ENCODE measurements around the gene GNAO1.

Gene GNAO1

DNA sequence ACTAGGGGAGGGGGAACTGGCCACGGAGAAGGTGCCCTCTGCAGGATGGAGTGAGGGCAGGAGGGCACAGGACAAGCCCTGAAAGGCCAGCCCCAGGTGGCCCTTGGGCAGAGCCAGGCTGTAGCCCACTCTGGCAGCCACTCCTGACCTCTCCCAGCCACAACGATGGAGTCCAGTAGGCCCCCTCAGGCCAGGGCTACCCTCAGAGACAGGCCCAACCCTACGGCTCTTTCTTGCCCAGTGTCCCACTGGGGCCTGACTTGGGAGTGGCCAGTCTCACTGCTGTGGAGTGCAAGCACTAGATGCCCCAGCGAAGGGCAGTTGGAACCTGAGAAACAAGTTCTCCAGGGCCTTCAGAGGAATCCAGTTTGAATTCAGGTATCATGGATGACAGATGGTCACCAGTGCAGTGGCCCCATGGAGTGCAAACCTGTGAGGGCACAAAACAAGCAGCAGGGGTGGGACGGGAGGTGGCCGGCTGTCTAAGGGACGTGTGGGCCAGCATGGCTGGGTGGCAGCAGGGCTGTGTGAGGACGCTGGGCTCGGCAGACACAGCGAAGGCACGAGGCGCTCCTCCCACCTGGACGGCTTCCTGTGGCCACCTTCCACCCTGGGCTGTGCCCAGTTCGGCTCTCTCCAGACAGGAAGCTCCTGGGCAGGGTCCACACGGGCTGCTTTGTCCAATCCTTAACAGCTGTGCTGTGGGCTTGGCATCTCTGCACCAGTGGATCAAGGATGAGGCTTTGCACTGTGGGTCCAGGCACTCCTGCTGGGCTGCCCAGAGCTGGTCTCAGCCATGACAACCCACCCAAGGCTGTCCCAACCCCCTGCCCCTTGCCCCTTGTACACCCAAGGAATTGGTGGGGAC is 162.0 kb downstream of the GNAO1 start:
- DNase-seq: no peak

DNA sequence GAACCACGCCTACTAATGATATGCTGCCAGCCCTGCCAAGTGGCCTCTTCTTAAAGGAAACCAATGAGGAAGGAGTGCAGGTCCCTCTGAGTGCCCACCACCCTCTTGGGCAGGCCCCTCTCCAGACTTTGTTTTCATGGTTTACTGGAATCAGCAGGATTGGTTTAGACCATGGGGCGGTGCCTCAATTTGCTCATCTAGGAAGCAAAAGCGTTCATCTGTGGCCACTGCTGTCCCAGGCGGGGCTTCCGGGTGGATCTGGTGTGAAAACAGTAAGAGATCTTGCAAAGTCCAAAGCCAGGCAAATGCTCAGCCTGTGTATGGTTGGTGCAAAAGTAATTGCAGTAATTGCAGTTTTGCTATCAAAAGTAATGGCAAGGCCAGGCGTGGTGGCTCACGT is 162.7 kb downstream of the GNAO1 start:
- no peak for DNase-seq

GRCh38 chr16:56354746-56355145 is 163.5 kb downstream of the GNAO1 start:
- DNase-seq: no peak

- DNase-seq: no peak
Observed at GRCh38 chr16:56355221-56355620, 163.9 kb downstream of the GNAO1 start.

DNA sequence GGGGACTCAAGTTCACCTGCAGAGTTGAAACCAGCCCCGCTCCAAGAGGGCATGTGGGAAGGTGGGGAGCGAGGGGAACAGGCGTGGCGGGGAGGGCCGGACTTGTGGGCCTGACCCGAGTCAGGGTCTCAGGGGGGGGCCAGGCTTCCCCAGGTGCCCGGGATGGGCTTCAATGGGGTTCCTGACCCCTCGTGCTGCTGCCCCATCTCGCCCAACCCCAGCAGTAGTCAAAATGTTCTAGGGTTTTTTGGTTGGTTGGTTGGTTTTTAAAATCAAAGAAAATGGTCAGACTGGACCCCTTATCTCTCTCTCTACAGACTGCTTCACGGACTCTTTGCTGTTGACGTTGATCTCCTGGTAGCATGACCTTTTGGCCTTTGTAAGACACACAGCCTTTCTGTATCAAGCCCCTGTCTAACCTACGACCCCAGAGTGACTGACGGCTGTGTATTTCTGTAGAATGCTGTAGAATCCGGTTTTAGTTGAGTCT is 164.5 kb downstream of the GNAO1 start:
- no peak for DNase-seq

- peak; percentile 89 for DNase-seq
Observed at GRCh38 chr16:56356276-56357240, 165.3 kb downstream of the GNAO1 start.

- DNase-seq: peak; percentile 56
Observed at GRCh38 chr16:56357241-56357764, 166.0 kb downstream of the GNAO1 start.

DNA sequence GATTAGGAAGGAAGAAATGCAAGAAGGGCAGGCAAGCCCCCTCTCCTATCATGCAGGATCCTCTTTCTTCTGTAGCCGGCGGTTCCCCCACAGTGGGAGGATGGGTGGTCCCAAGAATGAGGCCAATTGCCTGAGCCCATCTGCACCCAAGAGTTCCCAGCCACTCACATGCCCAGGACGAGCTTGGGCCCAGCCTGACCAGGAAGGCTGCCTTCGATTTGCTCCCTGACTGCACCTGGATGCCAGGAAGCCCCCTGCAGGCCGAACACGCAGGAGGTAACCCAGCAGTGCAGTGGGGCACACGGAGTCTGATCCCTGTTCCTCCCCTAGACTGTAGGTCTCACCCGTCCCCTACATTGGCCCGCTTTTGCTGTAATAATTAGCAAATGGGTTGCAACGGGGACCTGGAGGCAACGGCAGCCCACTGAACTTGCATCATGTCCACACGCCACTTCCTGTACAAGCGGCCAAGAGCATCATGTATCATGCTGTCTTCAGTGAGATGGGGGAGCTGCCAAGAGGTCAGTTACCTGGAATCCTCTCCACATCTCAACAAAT is 166.6 kb downstream of the GNAO1 start:
- no peak for DNase-seq

DNA sequence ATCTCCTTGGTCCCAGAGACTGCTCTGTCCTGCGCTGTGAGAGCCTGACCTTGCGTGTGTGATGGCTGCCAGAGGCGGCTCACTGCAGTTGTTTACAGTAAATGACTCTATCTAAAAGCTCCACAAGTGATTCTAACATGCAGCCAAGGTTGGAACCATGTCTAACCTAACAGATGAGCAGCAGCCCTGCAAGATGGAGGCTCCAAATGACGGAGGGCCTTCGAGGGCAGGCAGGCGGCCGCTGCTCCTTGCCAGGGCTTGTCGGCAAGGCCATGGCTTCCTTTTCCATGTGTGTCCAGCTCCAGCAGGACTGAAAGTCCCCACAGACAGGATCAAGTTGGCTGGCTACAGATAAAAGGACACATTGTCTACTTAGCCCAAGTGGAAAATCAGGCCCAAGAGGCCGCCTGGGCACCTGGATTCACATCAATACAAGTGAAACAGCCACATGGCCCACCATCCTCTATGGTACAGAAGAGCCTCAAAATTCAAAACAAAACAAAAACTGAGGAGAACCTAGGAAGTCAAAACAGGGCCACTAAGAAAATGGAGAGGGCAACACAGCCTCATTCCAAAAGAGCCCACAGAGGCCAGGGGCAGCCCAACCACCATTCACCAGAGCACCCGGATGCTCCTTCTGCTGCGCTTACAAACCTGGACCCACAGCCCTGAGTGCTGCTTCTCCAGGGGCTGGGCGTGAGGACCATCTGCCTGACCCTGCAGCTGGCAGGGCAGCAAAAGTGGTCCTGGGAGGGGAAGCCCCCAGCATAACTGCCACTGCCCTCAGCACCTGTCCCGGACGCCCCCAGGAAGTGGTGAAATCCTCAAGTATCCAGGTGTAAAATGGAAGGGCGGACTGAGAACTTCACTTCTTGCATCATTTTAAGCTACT is 169.1 kb downstream of the GNAO1 start:
- no peak for DNase-seq

DNA sequence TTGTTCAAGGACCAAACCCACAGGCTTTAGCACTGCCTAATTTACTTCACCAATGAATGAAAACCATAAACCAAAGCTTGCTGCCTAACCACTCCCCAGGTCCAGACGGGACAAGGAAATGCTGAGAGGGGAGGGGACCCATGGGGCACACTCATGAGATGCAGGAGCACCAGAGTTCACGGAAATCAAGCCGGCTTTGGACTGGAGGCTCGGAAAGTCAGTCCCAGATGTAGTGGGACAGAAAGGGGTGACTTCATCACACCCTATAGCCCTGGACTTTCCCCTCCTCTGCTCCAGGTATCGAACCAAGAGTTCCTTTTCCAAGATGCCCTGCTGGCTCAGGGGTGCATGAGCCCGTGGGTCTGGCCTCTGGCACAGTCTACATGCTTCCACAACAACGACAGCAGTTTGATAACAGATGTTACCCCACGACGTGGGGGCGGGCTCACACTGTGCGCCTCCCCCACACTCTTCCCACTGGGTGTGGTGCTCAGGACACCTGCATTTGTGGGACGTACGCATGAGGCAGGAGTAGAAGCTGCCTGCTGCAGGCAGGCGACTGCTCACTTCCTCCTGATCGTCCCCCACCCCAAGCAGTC is 170.9 kb downstream of the GNAO1 start:
- DNase-seq: no peak

DNA sequence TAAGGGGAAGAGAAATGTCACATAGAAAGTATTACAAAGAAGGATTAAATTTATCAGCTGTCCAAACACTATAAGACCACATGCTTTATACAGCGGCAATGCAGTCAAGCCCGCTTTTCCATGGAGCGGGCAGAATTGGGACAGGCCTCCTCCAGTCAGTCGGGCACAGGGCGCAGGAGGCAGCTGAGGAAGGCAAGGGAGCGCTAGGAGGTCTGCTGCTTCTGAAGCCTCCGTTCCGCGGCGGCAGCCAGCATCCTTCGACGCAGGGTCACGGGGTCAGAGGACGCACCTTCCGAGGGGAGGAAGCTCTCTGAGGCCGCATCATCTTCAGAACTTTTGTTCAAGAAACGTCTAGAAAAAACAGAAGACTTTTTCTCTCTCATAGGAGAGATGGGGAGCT is 171.4 kb downstream of the GNAO1 start:
- no peak for DNase-seq

- DNase-seq: no peak
Observed at GRCh38 chr16:56363181-56363716, 172.0 kb downstream of the GNAO1 start.

DNA sequence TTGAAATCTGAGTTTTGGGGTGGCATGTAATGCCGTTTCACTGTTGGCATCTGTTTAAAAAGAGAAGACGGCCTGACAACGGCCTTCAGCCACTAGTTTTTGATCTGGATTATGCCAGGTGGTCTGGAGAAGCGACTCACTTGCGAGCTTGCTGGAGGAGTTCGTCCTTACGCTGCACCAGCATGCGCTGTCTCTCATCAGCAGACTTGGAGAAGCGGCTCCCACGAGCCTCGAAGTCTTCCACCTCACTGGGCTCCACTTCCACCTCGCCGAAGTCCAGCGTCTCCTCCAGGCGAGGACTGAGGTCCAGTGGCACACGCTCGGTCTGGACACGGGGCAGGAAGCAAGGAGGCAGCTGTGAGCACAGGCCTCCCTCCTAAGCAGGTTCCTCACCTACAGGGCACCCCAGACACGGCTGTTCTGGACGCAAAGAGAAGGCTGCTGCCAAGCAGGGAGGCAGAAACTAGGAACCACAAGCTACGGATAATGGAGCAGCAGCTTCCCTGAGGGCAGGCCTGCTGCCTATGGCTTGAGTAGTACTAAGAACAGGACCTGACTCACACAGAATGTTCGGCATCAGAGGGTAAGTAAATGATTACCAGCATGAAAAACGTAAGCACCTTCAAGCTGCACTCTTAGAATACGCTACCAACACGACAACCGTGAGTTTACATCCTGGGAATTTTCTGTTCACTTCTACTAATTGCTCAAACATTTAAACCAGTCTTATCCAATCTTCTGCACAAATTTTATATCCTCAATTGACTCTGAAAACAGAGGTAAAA is 172.7 kb downstream of the GNAO1 start:
- DNase-seq: no peak

DNA sequence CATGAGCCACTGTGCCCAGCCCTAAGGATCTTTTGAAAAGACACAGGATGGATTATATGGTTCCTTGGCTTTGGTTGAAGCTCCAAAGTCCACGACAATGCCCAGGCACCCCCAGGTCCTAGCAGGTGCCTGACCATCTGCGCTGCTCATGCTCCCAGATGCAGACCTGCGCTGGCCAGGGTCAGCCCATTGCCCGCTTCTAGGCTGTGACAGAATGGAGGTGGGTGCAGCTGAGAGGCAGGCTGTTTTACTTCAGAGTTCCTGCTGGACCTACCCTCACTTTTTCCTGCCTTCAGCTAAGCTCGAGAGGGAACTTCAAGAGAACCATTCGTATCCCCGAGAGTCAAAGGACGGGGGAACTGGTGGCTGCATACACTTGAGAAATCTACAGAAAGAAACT is 173.6 kb downstream of the GNAO1 start:
- DNase-seq: no peak

- no peak for DNase-seq
Observed at GRCh38 chr16:56365552-56365951, 174.3 kb downstream of the GNAO1 start.

DNA sequence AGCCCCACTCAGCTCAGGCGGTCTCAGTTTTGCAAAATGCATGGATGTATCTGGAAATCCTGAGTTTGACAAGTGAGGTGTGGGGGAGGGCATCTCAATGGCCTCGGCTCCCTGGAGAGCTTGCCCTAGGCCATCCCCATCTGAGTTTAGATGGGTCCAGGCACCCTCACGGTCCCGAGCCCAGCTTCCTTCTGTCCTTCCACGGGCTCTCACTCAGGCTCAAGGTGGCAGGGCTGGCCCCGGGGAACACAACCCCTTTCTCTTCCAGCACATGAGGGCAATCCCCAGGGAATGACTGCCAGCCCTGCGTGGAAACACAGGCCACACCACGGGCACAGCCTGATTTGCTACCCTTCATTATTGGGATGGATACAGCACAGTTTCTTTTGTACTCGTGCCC is 175.7 kb downstream of the GNAO1 start:
- DNase-seq: no peak

DNA sequence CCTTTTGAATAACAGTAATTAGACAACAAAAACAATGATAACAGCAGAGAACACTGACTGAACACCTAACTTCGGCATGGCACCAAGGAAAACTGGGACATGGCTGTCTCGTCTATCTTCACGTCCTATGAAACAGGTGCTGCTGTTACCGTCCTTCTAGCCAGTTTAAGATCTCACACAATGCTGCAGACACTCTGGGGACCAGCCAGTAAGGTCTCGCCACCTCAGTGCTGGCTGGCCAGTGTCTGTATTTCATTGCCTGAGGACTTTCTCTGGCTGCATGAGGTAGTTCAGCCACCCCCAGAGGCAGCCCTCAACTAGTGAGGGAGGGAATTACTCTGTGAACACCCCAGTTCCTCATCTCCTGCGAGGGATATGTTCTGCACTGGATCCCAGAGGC is 176.5 kb downstream of the GNAO1 start:
- DNase-seq: no peak

- no peak for DNase-seq
Observed at GRCh38 chr16:56368545-56368944, 177.3 kb downstream of the GNAO1 start.

GRCh38 chr16:56369202-56369601 is 177.9 kb downstream of the GNAO1 start:
- no peak for DNase-seq

DNA sequence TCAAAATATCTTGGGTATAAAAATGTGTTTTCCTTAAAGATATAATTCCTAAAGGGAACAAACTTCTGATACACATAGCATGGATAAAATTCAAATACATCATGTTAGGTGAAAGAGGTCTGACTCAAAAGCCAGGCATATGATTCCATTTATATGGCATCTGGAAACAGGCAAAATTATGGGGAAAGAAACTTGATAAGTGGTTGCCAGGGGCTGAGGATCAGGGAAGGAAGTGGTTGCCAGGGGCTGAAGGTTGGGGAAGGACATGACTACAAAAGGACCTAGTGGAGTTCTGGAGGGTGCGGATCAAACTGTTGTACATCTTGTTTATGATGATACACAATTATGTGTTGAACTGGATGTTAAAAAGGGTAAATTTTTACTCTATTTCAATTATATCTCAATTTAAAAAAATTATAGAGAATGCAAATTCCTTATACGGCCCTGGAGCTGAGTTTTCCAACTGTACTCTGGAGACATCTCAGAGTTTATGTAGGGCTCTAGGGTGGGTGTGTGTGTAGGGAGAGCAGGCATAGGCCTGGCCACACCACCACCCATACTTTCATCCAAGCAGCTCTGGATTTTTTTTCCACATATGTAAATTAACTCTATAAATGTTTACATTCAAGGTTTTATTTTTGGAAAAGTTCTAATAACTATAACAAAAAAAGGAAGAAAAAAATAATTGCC is 179.0 kb downstream of the GNAO1 start:
- DNase-seq: no peak
